Prostate gland (tissue), 2 donors: Measurements from ENCODE around the gene RBKS. TPM values are rescaled to one million over a fixed set of nuclear protein-coding genes. Genes with fewer than 3 reads are reported as not detected.

Experiments
- DNase-seq: peaks from one replicate; pipeline ENCODE4 v3.0.0-alpha.2; 2019; ENCODE audit warnings: low spot score
- H3K27ac ChIP-seq, 2 donors: fragments of 200-600 bp; sonication (generic); 2 replicates each; pipeline ENCODE4 v1.5.1; 2017 to 2019
- H3K27me3 ChIP-seq: fragments of 200-600 bp; sonication (generic); replicated peaks from 2 replicates; pipeline ENCODE4 v1.5.1; 2019; ENCODE audit not compliant: insufficient read depth
- H3K36me3 ChIP-seq, 2 donors: fragments of 200-600 bp; sonication (generic); 1 replicate in 1 of 2; 2 replicates in 1 of 2; pipeline versions ENCODE4 v1.5.1 to v1.8.1; 2017 to 2019
- H3K4me1 ChIP-seq: fragments of 200-600 bp; sonication (generic); replicated peaks from 2 replicates; pipeline ENCODE4 v1.5.1; 2019
- H3K4me3 ChIP-seq, 2 donors: fragments of 200-600 bp; sonication (generic); 2 replicates each; pipeline ENCODE4 v1.5.1; 2017 to 2019
- H3K9me3 ChIP-seq: fragments of 200-600 bp; sonication (generic); 2 replicates; pipeline ENCODE4 v1.5.1; 2017
- POLR2A ChIP-seq: fragments of 450-650 bp; IDR thresholded peaks from one replicate; pipeline ENCODE4 v1.6.1; 2016; ENCODE audit warnings: antibody characterized with exemption, mild to moderate bottlenecking
- POLR2AphosphoS5 ChIP-seq: sonication (generic); formaldehyde crosslinking; IDR thresholded peaks from one replicate; pipeline ENCODE4 v1.6.1; 2017; ENCODE audit warnings: antibody characterized with exemption
- WGBS: methylation state at CpG from one replicate; pipeline ENCODE4 v1.1.5; 2018; 5-methylcytosine and 5-hydroxymethylcytosine counted together
- intact Hi-C: fragments of 100-400 bp; cut with DNase I; formaldehyde crosslinking; loops from one replicate; pipeline ENCODE4 v1.14.2; 2022
- total RNA-seq, 2 donors: library from RNA; depleted of rRNA; stranded (reverse); fragments of >200 nt; gene quantifications; one replicate each; pipeline ENCODE4 v1.1.0, GENCODE V29; 2016
- TF ChIP-seq, protein P1 (sequence below), 4 experiments: fragments of 200-600 bp in 2 of 4; fragments of 450-650 bp in 2 of 4; sonication (generic) in 2 of 4; IDR thresholded peaks; 1 replicate in 3 of 4; 2 replicates in 1 of 4; pipeline ENCODE4 v1.5.1; 2016 to 2019; ENCODE audit warnings: antibody characterized with exemption in 4 of 4, mild to moderate bottlenecking in 2 of 4, moderate library complexity in 2 of 4

The RBKS gene
- total RNA-seq, 2 donors from 2014 or later: 1.6 to 1.8 TPM

DNA sequence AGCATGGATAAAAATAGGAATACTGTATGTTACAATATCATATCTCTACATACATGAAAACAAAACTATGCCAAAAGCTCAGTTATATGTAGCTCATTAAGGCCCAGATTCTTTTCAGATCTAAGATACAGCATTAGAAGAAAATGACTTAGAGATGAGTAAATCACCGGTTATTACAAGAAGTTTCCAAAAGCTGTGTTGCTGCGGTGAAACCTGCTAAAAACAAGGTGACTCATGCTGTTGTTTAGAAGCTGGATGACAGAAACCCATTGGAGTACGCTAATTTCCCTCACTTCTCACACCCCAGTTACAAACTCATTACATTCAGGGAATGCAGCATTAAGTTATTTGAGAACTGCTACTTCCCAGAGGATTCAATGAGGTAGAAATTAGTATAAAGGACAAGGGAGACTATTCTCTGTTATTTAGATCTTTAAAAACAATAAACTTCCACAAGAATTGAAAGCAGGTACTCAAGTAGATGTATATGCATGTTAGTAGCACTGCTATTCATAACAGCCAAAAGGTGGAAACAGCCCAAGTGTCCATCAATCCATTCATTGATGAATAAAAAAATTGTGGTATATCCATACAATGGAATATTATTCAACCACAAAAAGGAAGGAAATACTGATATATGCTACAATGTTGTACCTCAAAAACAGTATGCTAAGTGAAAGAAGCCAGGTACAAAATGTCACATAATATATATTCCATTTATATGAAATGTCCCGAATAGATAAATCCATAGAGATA, 32.6 kb downstream of the RBKS start:
- Histone ChIP-seq H3K36me3 (no peaks in the 10 kb centered on the region), H3K4me1 (no peaks in the 10 kb centered on the region), H3K9me3 (no peaks in the 10 kb centered on the region), H3K27me3 (no peaks in the 10 kb centered on the region), H3K27ac (no peak overlapping the region), H3K4me3 (no peak overlapping the region)
- intact Hi-C loops: no loop called here
- TF ChIP-seq POLR2AphosphoS5 (no peak), POLR2A (no peak)
- TF ChIP-seq, protein P1, sequence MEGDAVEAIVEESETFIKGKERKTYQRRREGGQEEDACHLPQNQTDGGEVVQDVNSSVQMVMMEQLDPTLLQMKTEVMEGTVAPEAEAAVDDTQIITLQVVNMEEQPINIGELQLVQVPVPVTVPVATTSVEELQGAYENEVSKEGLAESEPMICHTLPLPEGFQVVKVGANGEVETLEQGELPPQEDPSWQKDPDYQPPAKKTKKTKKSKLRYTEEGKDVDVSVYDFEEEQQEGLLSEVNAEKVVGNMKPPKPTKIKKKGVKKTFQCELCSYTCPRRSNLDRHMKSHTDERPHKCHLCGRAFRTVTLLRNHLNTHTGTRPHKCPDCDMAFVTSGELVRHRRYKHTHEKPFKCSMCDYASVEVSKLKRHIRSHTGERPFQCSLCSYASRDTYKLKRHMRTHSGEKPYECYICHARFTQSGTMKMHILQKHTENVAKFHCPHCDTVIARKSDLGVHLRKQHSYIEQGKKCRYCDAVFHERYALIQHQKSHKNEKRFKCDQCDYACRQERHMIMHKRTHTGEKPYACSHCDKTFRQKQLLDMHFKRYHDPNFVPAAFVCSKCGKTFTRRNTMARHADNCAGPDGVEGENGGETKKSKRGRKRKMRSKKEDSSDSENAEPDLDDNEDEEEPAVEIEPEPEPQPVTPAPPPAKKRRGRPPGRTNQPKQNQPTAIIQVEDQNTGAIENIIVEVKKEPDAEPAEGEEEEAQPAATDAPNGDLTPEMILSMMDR (IDR thresholded peaks at IDR 0.05): no peak
- 91% methylated on average over 4 of the region's 4 CpGs for WGBS
- DNase-seq: no peak

DNA sequence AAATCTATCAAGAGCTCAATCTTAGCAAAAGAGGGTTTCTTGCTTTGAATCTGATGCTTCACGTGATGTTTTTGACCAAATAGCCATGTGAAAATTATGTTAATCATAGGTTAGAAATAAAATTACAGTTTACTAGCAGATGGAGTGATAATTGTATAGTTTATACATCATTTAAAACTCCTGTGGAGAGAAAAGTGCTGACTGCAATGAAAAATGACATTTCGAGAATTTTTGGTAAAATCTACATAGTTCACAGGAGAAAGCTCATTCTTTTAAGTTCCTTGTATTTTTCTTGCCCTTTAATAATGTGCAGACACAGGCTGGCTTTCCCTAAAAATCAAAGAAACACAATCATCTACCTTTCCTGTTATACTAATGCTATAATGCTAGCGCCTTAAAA, 33.2 kb downstream of the RBKS start:
- no peaks in the 10 kb centered on the region for H3K36me3 ChIP-seq
- intact Hi-C loops: no loop called here
- 89% methylated on average over 3 of the region's 3 CpGs for WGBS
- H3K9me3 ChIP-seq: no peaks in the 10 kb centered on the region
- no peaks in the 10 kb centered on the region for H3K4me1 ChIP-seq
- TF ChIP-seq, protein P1 (IDR thresholded peaks at IDR 0.05): no peak
- TF ChIP-seq POLR2AphosphoS5 (no peak), POLR2A (no peak)
- DNase-seq: no peak
- H3K27ac ChIP-seq: no peak overlapping the region
- no peaks in the 10 kb centered on the region for H3K27me3 ChIP-seq
- H3K4me3 ChIP-seq: no peak overlapping the region

DNA sequence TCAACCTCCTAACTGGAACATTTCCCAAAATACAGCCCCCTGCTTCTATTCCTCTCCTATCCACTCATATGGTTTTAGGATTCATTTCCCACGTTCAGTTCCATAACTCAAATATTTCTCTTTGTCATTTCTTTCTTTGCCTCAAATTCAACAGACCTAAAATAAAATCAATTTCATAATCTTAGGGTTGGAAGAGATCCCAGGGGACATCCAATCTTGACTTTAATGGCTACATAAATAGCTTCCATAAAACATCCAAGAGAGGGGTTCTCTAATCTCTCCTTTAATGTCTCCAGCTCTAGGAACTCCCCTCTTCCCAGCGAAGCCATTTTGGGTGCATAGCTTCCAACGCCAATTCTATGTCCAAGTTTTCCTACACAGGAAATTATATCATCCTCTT, 33.8 kb downstream of the RBKS start:
- intact Hi-C loops: no loop called here
- no peaks in the 10 kb centered on the region for H3K4me1 ChIP-seq
- no peak overlapping the region for H3K4me3 ChIP-seq
- TF ChIP-seq POLR2AphosphoS5 (no peak), POLR2A (no peak)
- TF ChIP-seq, protein P1 (IDR thresholded peaks at IDR 0.05): no peak
- WGBS: 67% methylated on average over 3 of the region's 3 CpGs
- no peaks in the 10 kb centered on the region for H3K9me3 ChIP-seq
- H3K36me3 ChIP-seq: no peaks in the 10 kb centered on the region
- no peak for DNase-seq
- no peaks in the 10 kb centered on the region for H3K27me3 ChIP-seq
- H3K27ac ChIP-seq: no peak overlapping the region

GRCh38 chr2:27855476-27855875, 34.7 kb downstream of the RBKS start:
- H3K36me3 ChIP-seq: no peaks in the 10 kb centered on the region
- no peak for DNase-seq
- TF ChIP-seq, protein P1 (IDR thresholded peaks at IDR 0.05): no peak
- TF ChIP-seq POLR2AphosphoS5 (no peak), POLR2A (no peak)
- intact Hi-C loops: no loop called here
- no peak overlapping the region for H3K27ac ChIP-seq
- no peaks in the 10 kb centered on the region for H3K4me1 ChIP-seq
- H3K4me3 ChIP-seq: no peak overlapping the region
- no peaks in the 10 kb centered on the region for H3K27me3 ChIP-seq
- no peaks in the 10 kb centered on the region for H3K9me3 ChIP-seq

DNA sequence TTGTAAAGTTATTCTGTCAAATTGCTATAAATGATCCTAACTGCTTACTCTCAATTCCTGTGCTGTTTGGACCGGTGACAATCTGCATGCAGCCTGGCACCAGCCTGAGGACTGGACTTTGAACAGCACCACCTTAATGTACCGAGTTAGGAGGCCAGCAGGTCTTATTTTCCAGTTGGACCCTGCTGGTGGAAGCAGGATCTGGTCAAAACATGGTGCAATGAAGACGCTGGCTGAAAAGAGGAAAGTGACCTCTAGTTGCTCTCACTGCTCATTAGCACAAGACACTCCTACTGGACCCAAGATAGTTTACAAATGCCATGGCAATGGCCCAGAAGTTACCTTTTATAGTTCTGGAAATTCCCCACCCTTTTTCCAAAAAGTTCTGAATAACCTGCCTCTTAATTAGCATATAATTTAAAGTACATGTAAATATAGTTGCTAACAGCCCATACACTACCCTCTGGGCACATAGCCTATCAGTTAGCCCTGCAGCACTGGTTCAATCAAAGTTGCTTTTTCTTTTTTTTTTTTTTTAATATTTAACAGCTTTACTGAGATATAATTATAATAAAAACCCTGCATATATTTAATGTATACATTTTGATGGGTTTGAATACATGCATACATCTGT, 35.8 kb downstream of the RBKS start:
- H3K27ac ChIP-seq: no peak overlapping the region
- no peaks in the 10 kb centered on the region for H3K27me3 ChIP-seq
- no peaks in the 10 kb centered on the region for H3K4me1 ChIP-seq
- H3K9me3 ChIP-seq: no peaks in the 10 kb centered on the region
- TF ChIP-seq POLR2A (no peak), POLR2AphosphoS5 (no peak)
- TF ChIP-seq, protein P1 (IDR thresholded peaks at IDR 0.05): no peak
- H3K4me3 ChIP-seq: no peak overlapping the region
- intact Hi-C loops: no loop called here
- H3K36me3 ChIP-seq: no peaks in the 10 kb centered on the region
- DNase-seq: no peak
- WGBS: 65% methylated on average over 3 of the region's 3 CpGs
